Measurements from ENCODE around the gene LTB4R. TPM values are rescaled to one million over a fixed set of nuclear protein-coding genes. Genes with fewer than 3 reads are reported as not detected.

Gene LTB4R
- total and polyA plus RNA-seq, 9 of the 15 experiments (the other 6 are each of a cell fraction or from before 2014, with no cell fraction given), result 0.38 to 10.5 (median 2.8) TPM

- TF ChIP-seq ZMIZ1 (IDR thresholded peaks at IDR 0.05; ENCODE audit: low read depth in 2 of 2, low read length in 2 of 2) (0 out of 4 replicates have a peak, but pooled peaks of 1 of the 2 experiments have one; percentile 11), HNRNPK (IDR thresholded peaks at IDR 0.05; ENCODE audit: low read depth, low read length, poor library complexity, severe bottlenecking) (no peak), EP300 (IDR thresholded peaks at IDR 0.05; ENCODE audit: low read length) (peak; percentile 34; the same call in 1 of the 2 replicates), ETS1 (conservative IDR thresholded peaks at IDR 0.05; ENCODE audit: control insufficient read depth, low read depth, low read length) (peak; percentile 76; the same call in 1 of the 2 replicates), ZFX (CRISPR knock-in tag; IDR thresholded peaks at IDR 0.05) (peak; percentile 63), RFX5 (IDR thresholded peaks at IDR 0.05; ENCODE audit: low read depth, low read length) (peak; percentile 41; the same call in 1 of the 2 replicates), C11orf30 (IDR thresholded peaks at IDR 0.05; ENCODE audit: low read depth) (peak; percentile 95), TGIF2 (CRISPR knock-in tag; IDR thresholded peaks at IDR 0.05) (0 out of 2 replicates have a peak, but pooled peaks have one; percentile 21), ZBTB7A (IDR thresholded peaks at IDR 0.05; ENCODE audit: borderline replicate concordance, control insufficient read depth, low read depth, low read length) (no peak), FUS (optimal IDR thresholded peaks at IDR 0.05; ENCODE audit: low read depth, low read length) (no peak), MTA1 (IDR thresholded peaks at IDR 0.05; ENCODE audit: borderline replicate concordance) (peak; percentile 99), PHF21A (IDR thresholded peaks at IDR 0.05; ENCODE audit: borderline replicate concordance, low read depth) (no peak), POLR2G (IDR thresholded peaks at IDR 0.05; ENCODE audit: low read depth, low read length) (peak; percentile 85), EGR1 (conservative IDR thresholded peaks at IDR 0.05) (peak; percentile 19; the same call in 1 of the 2 replicates), HNRNPLL (IDR thresholded peaks at IDR 0.05; ENCODE audit: low read depth, low read length, poor library complexity, severe bottlenecking) (peak; percentile 54), NCOA2 (IDR thresholded peaks at IDR 0.05; ENCODE audit: partially characterized antibody in 2 of 2) (peak in 1 of 2 experiments; percentile 31), ZZZ3 (IDR thresholded peaks at IDR 0.05) (no peak), SREBF2 (CRISPR knock-in tag; IDR thresholded peaks at IDR 0.05) (no peak), CHAMP1 (IDR thresholded peaks at IDR 0.05) (no peak)
Measured at GRCh38 chr14:24299255-24300191, 11.8 kb upstream of the LTB4R start, which contains the start of the genes DHRS1 and NOP9 (continued).

Measured in K562 (cell line).